HEK293 (cell line): ENCODE measurements around the gene FANCC.

Experiments
- CTCF ChIA-PET: fragments of 350-600 bp; formaldehyde crosslinking; extraction: SDS; loops from one replicate; lab custom pipeline; 2021; ENCODE audit warnings: antibody characterized with exemption; lab: Yijun Ruan, JAX
- POLR2A ChIA-PET: fragments of 300-600 bp; formaldehyde crosslinking; extraction: SDS; loops from one replicate; lab custom pipeline; 2020; ENCODE audit warnings: antibody characterized with exemption, inconsistent platforms; lab: Yijun Ruan, JAX
- H3K27ac ChIP-seq: fragments of 200-500 bp; sonication (Bioruptor generic); 2 replicates; pipeline ENCODE4 v1.5.1; 2014; ENCODE audit warnings: low read depth, low read length, control low read depth, inconsistent platforms; ENCODE audit errors: extremely low read depth
- H3K36me3 ChIP-seq, 2 experiments: fragments of 200-500 bp in 1 of 2; sonication (Bioruptor generic) in 1 of 2; 1 replicate in 1 of 2; 2 replicates in 1 of 2; pipeline ENCODE4 v1.5.1; 2014 to 2017; ENCODE audit warnings: inconsistent platforms in 2 of 2, low read length in 2 of 2; ENCODE audit not compliant: control insufficient read depth in 2 of 2, insufficient read depth in 1 of 2
- H3K4me1 ChIP-seq: fragments of 200-500 bp; sonication (Bioruptor generic); 2 replicates; pipeline ENCODE4 v1.5.1; 2014; ENCODE audit warnings: mild to moderate bottlenecking, low read length, inconsistent platforms; ENCODE audit not compliant: control insufficient read depth, insufficient read depth
- H3K4me3 ChIP-seq: 2 replicates; pipeline ENCODE4 v1.5.1; 2011; ENCODE audit warnings: low read depth, mild to moderate bottlenecking, control low read depth, low read length, moderate library complexity
- H3K9me3 ChIP-seq: fragments of 200-500 bp; sonication (Bioruptor generic); 2 replicates; pipeline ENCODE4 v1.5.1; 2014; ENCODE audit warnings: low read depth, low read length, inconsistent platforms; ENCODE audit not compliant: control insufficient read depth, insufficient read depth
- EGR2 ChIP-seq: fragments of 450-650 bp; formaldehyde crosslinking; IDR thresholded peaks from 2 replicates; pipeline ENCODE4 v1.5.1; 2016; ENCODE audit warnings: low read depth, missing biosample characterization, missing genetic modification characterization
- MEIS1 ChIP-seq: sonication (generic); formaldehyde crosslinking; IDR thresholded peaks from 2 replicates; pipeline ENCODE4 v1.8.1; 2022; ENCODE audit warnings: missing genetic modification reagents, mild to moderate bottlenecking, borderline replicate concordance
- PBX3 ChIP-seq: sonication (generic); formaldehyde crosslinking; IDR thresholded peaks from 2 replicates; pipeline ENCODE4 v1.8.1; 2022; ENCODE audit warnings: mild to moderate bottlenecking, moderate library complexity, missing genetic modification reagents
- ZFHX2 ChIP-seq: fragments of 450-650 bp; formaldehyde crosslinking; conservative IDR thresholded peaks from 2 replicates; pipeline ENCODE4 v1.5.1; 2016; ENCODE audit warnings: missing biosample characterization, missing genetic modification characterization
- ZFP69B ChIP-seq: fragments of 450-650 bp; formaldehyde crosslinking; IDR thresholded peaks from 2 replicates; pipeline ENCODE4 v1.5.1; 2016; ENCODE audit warnings: missing biosample characterization, missing genetic modification characterization
- ZNF169 ChIP-seq: fragments of 450-650 bp; formaldehyde crosslinking; IDR thresholded peaks from 2 replicates; pipeline ENCODE4 v1.5.1; 2016; ENCODE audit warnings: missing biosample characterization, missing genetic modification characterization
- ZNF26 ChIP-seq: fragments of 450-650 bp; formaldehyde crosslinking; IDR thresholded peaks from 2 replicates; pipeline ENCODE4 v1.5.1; 2016; ENCODE audit warnings: missing biosample characterization, missing genetic modification characterization
- ZNF280D ChIP-seq: fragments of 450-650 bp; formaldehyde crosslinking; IDR thresholded peaks from 2 replicates; pipeline ENCODE4 v1.5.1; 2016; ENCODE audit warnings: missing biosample characterization, missing genetic modification characterization
- ZNF292 ChIP-seq: fragments of 450-650 bp; formaldehyde crosslinking; IDR thresholded peaks from 2 replicates; pipeline ENCODE4 v1.5.1; 2016; ENCODE audit warnings: low read depth, missing biosample characterization, missing genetic modification characterization, borderline replicate concordance
- ZNF362 ChIP-seq: fragments of 450-650 bp; formaldehyde crosslinking; IDR thresholded peaks from 2 replicates; pipeline ENCODE4 v1.5.1; 2016; ENCODE audit warnings: missing biosample characterization, missing genetic modification characterization
- ZNF560 ChIP-seq: fragments of 450-650 bp; formaldehyde crosslinking; IDR thresholded peaks from 2 replicates; pipeline ENCODE4 v1.5.1; 2017; ENCODE audit warnings: missing biosample characterization, missing genetic modification characterization, borderline replicate concordance
- ZNF654 ChIP-seq: fragments of 450-650 bp; formaldehyde crosslinking; IDR thresholded peaks from 2 replicates; pipeline ENCODE4 v1.5.1; 2016; ENCODE audit warnings: low read depth, missing biosample characterization, missing genetic modification characterization
- ZSCAN30 ChIP-seq: fragments of 450-650 bp; IDR thresholded peaks from 2 replicates; pipeline ENCODE4 v1.5.1; 2018; ENCODE audit warnings: missing biosample characterization, mild to moderate bottlenecking, missing genetic modification characterization, moderate library complexity

The FANCC gene

GRCh38 chr9:95192631-95193030 is 124.9 kb downstream of the FANCC start:
- no peak overlapping the region for H3K4me3 ChIP-seq
- no peak overlapping the region for H3K27ac ChIP-seq
- TF ChIP-seq ZNF26 = no peak
- TF ChIP-seq ZSCAN30 (tag by site-specific recombination) = no peak
- no peak for TF ChIP-seq ZNF280D
- TF ChIP-seq, all 188 proteins: peak for 0
- ChIA-PET CTCF (interaction anchor here (0.5 to 1.2 kb wide), 7 partner anchors 12 to 209 kb away, joined by 3 to 6 read pairs (median 3); no protein-coding TSS in a partner anchor), POLR2A (no interaction called here)
- H3K9me3 ChIP-seq = no peaks in the 10 kb centered on the region
- H3K36me3 ChIP-seq = no peaks in the 10 kb centered on the region
- 0 out of 2 replicates have a peak, but pooled peaks cover 4% of the 10 kb centered on the region for H3K4me1 ChIP-seq

- Histone ChIP-seq H3K9me3 (no peaks in the 10 kb centered on the region), H3K4me3 (no peak overlapping the region), H3K36me3 (no peaks in the 10 kb centered on the region), H3K27ac (no peak overlapping the region), H3K4me1 (0 out of 2 replicates have a peak, but pooled peaks cover 4% of the 10 kb centered on the region)
- ChIA-PET CTCF (interaction anchor here (0.7 to 3.8 kb wide), 3 partner anchors 9 to 15 kb away, joined by 3 to 18 read pairs (median 5); no protein-coding TSS in a partner anchor), POLR2A (no interaction called here)
- no peak for TF ChIP-seq ZNF169 (tag by site-specific recombination)
- TF ChIP-seq ZNF362 (tag by site-specific recombination) = no peak
- no peak for TF ChIP-seq PBX3 (CRISPR knock-in tag)
- no peak for TF ChIP-seq ZNF292 (tag by site-specific recombination)
- TF ChIP-seq EGR2 (tag by site-specific recombination) = peak; percentile 60
- TF ChIP-seq ZFP69B (tag by site-specific recombination) = no peak
- peak; percentile 77 for TF ChIP-seq ZFHX2
- TF ChIP-seq ZNF654 = no peak
- TF ChIP-seq MEIS1 (CRISPR knock-in tag) = no peak
- TF ChIP-seq ZNF560 (tag by site-specific recombination) = no peak
Measured at GRCh38 chr9:95190413-95190812, 127.1 kb downstream of the FANCC start.
